ENCODE data around the gene IL31RA.
"Not testable (repeated sequence)": the region's sequence is repeated elsewhere in the genome, so short reads cannot be mapped to it uniquely, and the experiment has no call there.

The IL31RA gene

DNA sequence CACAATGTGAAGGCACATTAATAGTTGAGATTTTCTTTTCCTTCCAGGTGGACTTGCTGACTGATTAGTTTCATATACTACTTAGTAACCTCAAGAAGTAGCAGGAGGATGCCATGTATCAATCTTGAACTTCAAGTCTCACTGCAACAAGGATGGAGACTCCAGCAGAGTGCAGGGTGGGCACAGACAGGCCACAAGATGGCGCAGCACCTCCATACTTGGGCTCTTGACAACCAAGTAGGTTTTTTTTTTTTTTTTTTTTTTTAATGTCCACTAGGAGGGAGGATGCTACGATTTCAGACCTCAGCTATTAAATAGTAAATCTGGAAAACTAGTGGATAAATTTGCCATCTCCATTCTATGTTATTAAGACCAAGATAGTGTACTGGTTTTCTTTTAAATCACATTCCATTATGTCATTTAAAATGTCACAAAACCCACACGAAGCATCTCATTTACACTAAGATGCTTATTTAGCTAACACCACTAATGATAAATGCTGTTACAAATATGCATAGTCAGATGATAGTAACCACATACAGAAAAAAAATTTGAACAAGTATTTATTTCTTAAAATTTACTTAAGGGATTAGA is 85.0 kb downstream of the IL31RA start:
- H3K9ac ChIP-seq (ENCODE audit: insufficient read length) = no peak overlapping the region
- peaks cover 3% of the 10 kb centered on the region; the same call in 1 of the 2 replicates for H3K36me3 ChIP-seq (ENCODE audit: insufficient read depth, low read length)
- H3K4me3 ChIP-seq = no peak overlapping the region
- TF ChIP-seq POLR2AphosphoS5 (IDR thresholded peaks at IDR 0.05; ENCODE audit: borderline replicate concordance, low read depth, low read length) = no peak
- no peak for TF ChIP-seq EZH2 (IDR thresholded peaks at IDR 0.05)
- no peak for TF ChIP-seq FOXP2 (optimal IDR thresholded peaks at IDR 0.05; ENCODE audit: control extremely low read depth, extremely low read length, insufficient read depth)
- DNase-seq (ENCODE audit: low read depth, low spot score) = peak; percentile 45
- H3K9me3 ChIP-seq (ENCODE audit: low read depth, low read length) = no peaks in the 10 kb centered on the region
- H3K27ac ChIP-seq = no peak overlapping the region

DNA sequence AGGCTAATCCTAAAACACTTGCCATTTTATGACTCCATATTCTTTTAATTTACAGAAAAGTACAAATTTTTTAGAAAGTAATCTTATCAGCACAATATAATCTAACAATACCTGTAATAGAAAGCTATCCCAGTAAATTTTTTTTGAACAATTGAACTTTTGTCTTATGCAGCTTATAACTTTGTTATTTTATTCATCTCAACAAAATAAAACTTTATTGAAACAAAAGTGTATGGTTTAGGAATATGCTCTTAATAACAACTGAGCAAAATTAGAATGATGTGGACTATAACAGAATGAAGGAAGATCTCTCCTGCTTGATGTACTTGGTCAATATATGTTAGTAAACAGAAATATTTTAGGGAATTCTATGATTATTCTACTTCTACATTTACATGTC is 86.4 kb downstream of the IL31RA start:
- not testable (repeated sequence) for H3K9me3 ChIP-seq (ENCODE audit: low read depth, low read length); H3K36me3 ChIP-seq (ENCODE audit: insufficient read depth, low read length); H3K27ac ChIP-seq; H3K9ac ChIP-seq (ENCODE audit: insufficient read length); H3K4me3 ChIP-seq; DNase-seq (ENCODE audit: low read depth, low spot score)

- H3K4me3 ChIP-seq; H3K27ac ChIP-seq; H3K9me3 ChIP-seq (ENCODE audit: low read depth, low read length); H3K9ac ChIP-seq (ENCODE audit: insufficient read length); DNase-seq (ENCODE audit: low read depth, low spot score); H3K36me3 ChIP-seq (ENCODE audit: insufficient read depth, low read length): not testable (repeated sequence)
Observed at GRCh38 chr5:55941154-55941553, 90.0 kb downstream of the IL31RA start.

DNA sequence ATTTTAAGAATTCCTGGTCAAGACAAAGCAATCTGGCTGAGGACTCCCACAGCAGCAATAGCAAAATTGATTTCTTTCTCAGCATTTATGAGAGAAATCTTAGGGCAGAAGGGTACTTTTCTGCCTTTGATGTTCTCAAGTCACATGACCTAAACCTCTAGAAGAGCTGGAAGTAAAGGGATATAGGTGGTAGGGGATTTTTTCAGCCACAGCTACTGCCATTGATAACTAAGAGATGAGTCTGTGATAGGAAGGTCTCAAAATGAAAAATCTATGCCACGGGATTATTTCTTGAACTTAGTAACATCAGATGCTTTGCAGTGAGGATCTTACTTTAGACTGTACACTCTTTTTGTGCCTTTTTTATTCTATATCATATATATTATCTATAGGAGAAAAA is 108.1 kb downstream of the IL31RA start:
- Histone ChIP-seq H3K9me3 (ENCODE audit: low read depth, low read length) (no peaks in the 10 kb centered on the region), H3K36me3 (ENCODE audit: insufficient read depth, low read length) (no peaks in the 10 kb centered on the region), H3K4me3 (no peak overlapping the region), H3K9ac (ENCODE audit: insufficient read length) (no peak overlapping the region), H3K27ac (no peak overlapping the region)
- no peak for TF ChIP-seq FOXP2 (optimal IDR thresholded peaks at IDR 0.05; ENCODE audit: control extremely low read depth, extremely low read length, insufficient read depth)
- no peak for TF ChIP-seq POLR2AphosphoS5 (IDR thresholded peaks at IDR 0.05; ENCODE audit: borderline replicate concordance, low read depth, low read length)
- TF ChIP-seq EZH2 (IDR thresholded peaks at IDR 0.05) = no peak
- DNase-seq (ENCODE audit: low read depth, low spot score) = no peak

GRCh38 chr5:55960779-55961178 is 109.6 kb downstream of the IL31RA start:
- Histone ChIP-seq H3K9ac (ENCODE audit: insufficient read length) (no peak overlapping the region), H3K4me3 (no peak overlapping the region), H3K9me3 (ENCODE audit: low read depth, low read length) (no peaks in the 10 kb centered on the region), H3K27ac (no peak overlapping the region), H3K36me3 (ENCODE audit: insufficient read depth, low read length) (no peaks in the 10 kb centered on the region)
- TF ChIP-seq FOXP2 (optimal IDR thresholded peaks at IDR 0.05; ENCODE audit: control extremely low read depth, extremely low read length, insufficient read depth) = no peak
- TF ChIP-seq EZH2 (IDR thresholded peaks at IDR 0.05) = no peak
- no peak for DNase-seq (ENCODE audit: low read depth, low spot score)

GRCh38 chr5:55965525-55965924 is 114.4 kb downstream of the IL31RA start:
- Histone ChIP-seq H3K27ac (no peak overlapping the region), H3K36me3 (ENCODE audit: insufficient read depth, low read length) (no peaks in the 10 kb centered on the region), H3K9me3 (ENCODE audit: low read depth, low read length) (no peaks in the 10 kb centered on the region), H3K4me3 (no peak overlapping the region), H3K9ac (ENCODE audit: insufficient read length) (no peak overlapping the region)
- TF ChIP-seq POLR2AphosphoS5 (IDR thresholded peaks at IDR 0.05; ENCODE audit: borderline replicate concordance, low read depth, low read length) = no peak
- no peak for TF ChIP-seq EZH2 (IDR thresholded peaks at IDR 0.05)
- TF ChIP-seq FOXP2 (optimal IDR thresholded peaks at IDR 0.05; ENCODE audit: control extremely low read depth, extremely low read length, insufficient read depth) = no peak
- DNase-seq (ENCODE audit: low read depth, low spot score) = no peak

DNA sequence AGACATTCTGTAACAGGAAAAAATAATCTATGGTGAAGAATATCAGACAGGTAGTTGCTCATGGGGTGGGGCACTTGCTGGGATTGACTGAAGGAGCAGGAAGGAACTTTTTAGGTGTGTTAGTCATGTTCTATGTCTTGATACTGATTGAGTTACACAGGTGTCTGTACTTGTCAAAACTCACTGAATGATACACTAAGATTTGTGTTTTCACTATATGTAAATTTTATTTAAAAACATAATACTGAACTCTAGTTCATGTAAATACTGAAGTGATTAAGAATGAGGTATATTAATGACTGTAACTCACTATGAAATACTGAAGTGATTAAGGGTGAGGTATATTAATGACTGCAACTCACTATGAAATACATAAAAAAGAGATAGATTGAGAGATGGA is 115.1 kb downstream of the IL31RA start:
- Histone ChIP-seq H3K9ac (ENCODE audit: insufficient read length) (no peak overlapping the region), H3K9me3 (ENCODE audit: low read depth, low read length) (no peaks in the 10 kb centered on the region), H3K4me3 (no peak overlapping the region), H3K36me3 (ENCODE audit: insufficient read depth, low read length) (no peaks in the 10 kb centered on the region), H3K27ac (no peak overlapping the region)
- TF ChIP-seq FOXP2 (optimal IDR thresholded peaks at IDR 0.05; ENCODE audit: control extremely low read depth, extremely low read length, insufficient read depth) (no peak), POLR2AphosphoS5 (IDR thresholded peaks at IDR 0.05; ENCODE audit: borderline replicate concordance, low read depth, low read length) (no peak), EZH2 (IDR thresholded peaks at IDR 0.05) (no peak)
- DNase-seq (ENCODE audit: low read depth, low spot score) = no peak

GRCh38 chr5:55969956-55970355 is 118.8 kb downstream of the IL31RA start:
- Histone ChIP-seq H3K36me3 (ENCODE audit: insufficient read depth, low read length) (no peaks in the 10 kb centered on the region), H3K9ac (ENCODE audit: insufficient read length) (no peak overlapping the region), H3K4me3 (no peak overlapping the region), H3K27ac (no peak overlapping the region), H3K9me3 (ENCODE audit: low read depth, low read length) (no peaks in the 10 kb centered on the region)
- DNase-seq (ENCODE audit: low read depth, low spot score) = no peak
- TF ChIP-seq FOXP2 (optimal IDR thresholded peaks at IDR 0.05; ENCODE audit: control extremely low read depth, extremely low read length, insufficient read depth) = no peak
- TF ChIP-seq EZH2 (IDR thresholded peaks at IDR 0.05) = no peak
- no peak for TF ChIP-seq POLR2AphosphoS5 (IDR thresholded peaks at IDR 0.05; ENCODE audit: borderline replicate concordance, low read depth, low read length)

All from SK-N-MC (cell line).